ENCODE measurements around the gene APC. TPM values are rescaled to one million over a fixed set of nuclear protein-coding genes. Genes with fewer than 3 reads are reported as not detected.

The APC gene
- total and polyA plus RNA-seq, 2 of the 8 experiments (the other 6 are each of a cell fraction or from before 2014, with no cell fraction given), result 6.8 to 41.9 TPM

- no peak overlapping the region for H3K9ac ChIP-seq (replicated peaks in 1 of 4; ENCODE audit: extremely low read depth in 1 of 4, low read depth in 3 of 4, low read length in 3 of 4)
- CTCF ChIA-PET (ENCODE audit: partially characterized antibody), result interaction anchor here (0.6 kb wide), 1 partner anchor 19 kb away, joined by 3 read pairs; no protein-coding TSS in a partner anchor
- no peak overlapping the region for H4K8ac ChIP-seq (ENCODE audit: extremely low read depth, insufficient read depth, low read length)
- H3K23ac ChIP-seq (ENCODE audit: insufficient read length), result no peak overlapping the region
- H3K18ac ChIP-seq (ENCODE audit: extremely low read depth, low read length), result no peak overlapping the region
- peaks cover 0 to 2% of the 10 kb centered on the region in 2 experiments for H4K20me1 ChIP-seq (replicated peaks in 1 of 2; ENCODE audit: control insufficient read depth in 1 of 2, insufficient read depth in 2 of 2, low read length in 2 of 2)
- H3K56ac ChIP-seq (replicated peaks; ENCODE audit: insufficient read length, low read depth, low read length), result no peak overlapping the region
- no peak overlapping the region for H2AFZ ChIP-seq (ENCODE audit: low read length)
- no peak overlapping the region for H2BK15ac ChIP-seq (ENCODE audit: low read length)
- POLR2A ChIA-PET (ENCODE audit: partially characterized antibody), result no interaction called here
- no peak overlapping the region for H2BK20ac ChIP-seq (ENCODE audit: low read length)
- H4K5ac ChIP-seq (ENCODE audit: insufficient read length, low read depth, low read length), result no peak overlapping the region
- no peak overlapping the region for H3K4me3 ChIP-seq (ENCODE audit: extremely low read depth in 1 of 4, insufficient read depth in 2 of 4, low read depth in 3 of 4, low read length in 4 of 4)
- TF ChIP-seq POLR2AphosphoS5 (IDR thresholded peaks at IDR 0.05; ENCODE audit: low read depth, low read length) (no peak), TCF12 (IDR thresholded peaks at IDR 0.05; ENCODE audit: low read depth, low read length) (no peak), SUZ12 (IDR thresholded peaks at IDR 0.05; ENCODE audit: low read length) (no peak), BACH1 (IDR thresholded peaks at IDR 0.05; ENCODE audit: low read length) (no peak), GABPA (IDR thresholded peaks at IDR 0.05; ENCODE audit: borderline replicate concordance, insufficient read depth, low read length) (no peak), RBBP5 (IDR thresholded peaks at IDR 0.05; ENCODE audit: borderline replicate concordance, low read depth, low read length) (no peak), USF2 (IDR thresholded peaks at IDR 0.05; ENCODE audit: low read length) (no peak)
- H3K14ac ChIP-seq (ENCODE audit: insufficient read length), result no peak overlapping the region
- H3K27ac ChIP-seq (ENCODE audit: low read depth, low read length), result no peak overlapping the region
- H3K36me3 ChIP-seq (ENCODE audit: control insufficient read depth in 2 of 4, insufficient read depth in 4 of 4, low read length in 3 of 4), result peaks cover 0 to 32% (median 15%) of the 10 kb centered on the region in 4 experiments; a peak in 6 of 8 replicates
- H3K9me3 ChIP-seq (ENCODE audit: insufficient read depth in 2 of 2, low read depth in 1 of 2, low read length in 1 of 2), result no peaks in the 10 kb centered on the region
- DNase-seq (ENCODE audit: low read depth in 1 of 2, low spot score in 2 of 2), result no peak
- H3K79me2 ChIP-seq (ENCODE audit: control insufficient read depth in 1 of 2, insufficient read depth in 2 of 2, low read length in 2 of 2), result no peaks in the 10 kb centered on the region
- H3K4ac ChIP-seq (replicated peaks; ENCODE audit: insufficient read length, low read depth, low read length), result no peak overlapping the region
- no peak overlapping the region for H3K4me2 ChIP-seq (ENCODE audit: insufficient read depth in 1 of 2, low read depth in 2 of 2, low read length in 2 of 2)
- peaks cover 1% of the 10 kb centered on the region; the same call in 1 of the 2 replicates for H3K23me2 ChIP-seq (ENCODE audit: low read depth, low read length)
- 89% methylated on average over 2 of the region's 2 CpGs; no CpG with 5 or more reads in 1 of the 2 experiments for WGBS, 2 experiments (ENCODE audit: extremely low coverage in 1 of 2, insufficient coverage in 1 of 2, insufficient read length in 1 of 2, insufficient replicate concordance in 2 of 2, low coverage in 1 of 2, low lambda C conversion rate in 2 of 2, missing lambda C conversion rate in 1 of 2)
- no peak overlapping the region for H2BK12ac ChIP-seq (ENCODE audit: low read depth, low read length)
- H3K4me1 ChIP-seq (replicated peaks in 1 of 4; ENCODE audit: control insufficient read depth in 3 of 4, insufficient read depth in 4 of 4, low read length in 3 of 4), result peaks cover 0 to 2% (median 0%) of the 10 kb centered on the region in 4 experiments; a peak in 1 of 7 replicates
- no peak overlapping the region for H2BK5ac ChIP-seq (ENCODE audit: low read depth, low read length)
- no peaks in the 10 kb centered on the region for H3K27me3 ChIP-seq (replicated peaks in 1 of 4; ENCODE audit: control insufficient read depth in 3 of 4, extremely low read depth in 1 of 4, insufficient read depth in 3 of 4, low read length in 3 of 4)
- no peak overlapping the region for H4K91ac ChIP-seq (replicated peaks; ENCODE audit: insufficient read length, low read length)
- no peak for FAIRE-seq
- H3K79me1 ChIP-seq (ENCODE audit: low read depth, low read length), result no peaks in the 10 kb centered on the region
- no peak overlapping the region for H2AK5ac ChIP-seq (ENCODE audit: low read depth, low read length)
- H2BK120ac ChIP-seq (replicated peaks; ENCODE audit: low read depth, low read length), result no peak overlapping the region
Observed at GRCh38 chr5:112823656-112824055, 86.0 kb downstream of the APC start.
